PC-9 (cell line): Measurements from ENCODE around the gene BMP10.

Experiments
- CTCF ChIP-seq: fragments of 200-600 bp; sonication (generic); conservative IDR thresholded peaks from 2 replicates; pipeline ENCODE4 v1.6.1; 2017; ENCODE audit warnings: mixed run types, antibody characterized with exemption, mild to moderate bottlenecking, moderate library complexity
- EZH2 ChIP-seq: fragments of 200-600 bp; sonication (generic); IDR thresholded peaks from 2 replicates; pipeline ENCODE4 v1.8.0; 2017; ENCODE audit warnings: antibody characterized with exemption, low read depth

GRCh38 chr2:68915393-68915792, 44.2 kb upstream of the BMP10 start:
- no peak for TF ChIP-seq CTCF
- no peak for TF ChIP-seq EZH2
